Measurements from ENCODE around the gene TPPP3.

Gene TPPP3
- 0 to 0.12 (median 0.04) reads per million in 4 donors for total RNA-seq

GRCh38 chr16:67393111-67393787, at the start of gene TPPP3:
TSS of gene TPPP3 (minus strand) at chr16:67393498. CDS start at chr16:67391111, 2,387 bp downstream.
- peak in 3 of 5 donors; percentile 15 to 25 (median 23) for DNase-seq

- no peak for DNase-seq
These were observed 49.4 kb upstream of the TPPP3 start for GRCh38 chr16:67442581-67443255.

- DNase-seq = no peak
These were observed 48.6 kb upstream of the TPPP3 start for GRCh38 chr16:67441907-67442306.

GRCh38 chr16:67441271-67441753, 48.0 kb upstream of the TPPP3 start:
- no peak for DNase-seq

GRCh38 chr16:67438824-67439393, 45.6 kb upstream of the TPPP3 start:
- DNase-seq = no peak

GRCh38 chr16:67438098-67438791, 44.9 kb upstream of the TPPP3 start:
- no peak for DNase-seq

GRCh38 chr16:67437513-67437912, 44.2 kb upstream of the TPPP3 start:
- no peak for DNase-seq

- DNase-seq = no peak
These were observed 43.4 kb upstream of the TPPP3 start for GRCh38 chr16:67436640-67437193.

GRCh38 chr16:67435758-67436164, 42.5 kb upstream of the TPPP3 start:
- DNase-seq = no peak

- DNase-seq = no peak
These were observed 39.9 kb upstream of the TPPP3 start for GRCh38 chr16:67433131-67433719.

GRCh38 chr16:67432506-67432890, 39.2 kb upstream of the TPPP3 start:
- no peak for DNase-seq

- no peak for DNase-seq
These were observed 38.6 kb upstream of the TPPP3 start for GRCh38 chr16:67431775-67432505.

- DNase-seq = peak in 1 of 5 donors; percentile 9
These were observed 37.9 kb upstream of the TPPP3 start, which contains the start of gene HSD11B2 for GRCh38 chr16:67430977-67431774. TSS of gene HSD11B2 (plus strand) at chr16:67431121. CDS start at chr16:67431249, 128 bp downstream.

GRCh38 chr16:67430504-67430976, 37.2 kb upstream of the TPPP3 start:
- peak in 1 of 5 donors; percentile 4 for DNase-seq

- DNase-seq = no peak
These were observed 36.7 kb upstream of the TPPP3 start for GRCh38 chr16:67429799-67430503.

GRCh38 chr16:67429053-67429798, 35.9 kb upstream of the TPPP3 start:
- no peak for DNase-seq

GRCh38 chr16:67428146-67428731, 34.9 kb upstream of the TPPP3 start:
- peak in 4 of 5 donors; percentile 28 to 46 (median 30) for DNase-seq

GRCh38 chr16:67426950-67427349, 33.7 kb upstream of the TPPP3 start:
- no peak for DNase-seq

GRCh38 chr16:67426022-67426421, 32.7 kb upstream of the TPPP3 start:
- DNase-seq = no peak
